COR-L47 (cell line): ENCODE data around the gene NCLN.
A peak's percentile ranks its signal among the peaks of the same experiment; 100 is the strongest.
"Not testable (repeated sequence)": the region's sequence is repeated elsewhere in the genome, so short reads cannot be mapped to it uniquely, and the experiment has no call there.

Source experiments
- DNase-seq: peaks from one replicate; lab custom pipeline; 2025; lab: John Stamatoyannopoulos, UW

Gene NCLN

DNA sequence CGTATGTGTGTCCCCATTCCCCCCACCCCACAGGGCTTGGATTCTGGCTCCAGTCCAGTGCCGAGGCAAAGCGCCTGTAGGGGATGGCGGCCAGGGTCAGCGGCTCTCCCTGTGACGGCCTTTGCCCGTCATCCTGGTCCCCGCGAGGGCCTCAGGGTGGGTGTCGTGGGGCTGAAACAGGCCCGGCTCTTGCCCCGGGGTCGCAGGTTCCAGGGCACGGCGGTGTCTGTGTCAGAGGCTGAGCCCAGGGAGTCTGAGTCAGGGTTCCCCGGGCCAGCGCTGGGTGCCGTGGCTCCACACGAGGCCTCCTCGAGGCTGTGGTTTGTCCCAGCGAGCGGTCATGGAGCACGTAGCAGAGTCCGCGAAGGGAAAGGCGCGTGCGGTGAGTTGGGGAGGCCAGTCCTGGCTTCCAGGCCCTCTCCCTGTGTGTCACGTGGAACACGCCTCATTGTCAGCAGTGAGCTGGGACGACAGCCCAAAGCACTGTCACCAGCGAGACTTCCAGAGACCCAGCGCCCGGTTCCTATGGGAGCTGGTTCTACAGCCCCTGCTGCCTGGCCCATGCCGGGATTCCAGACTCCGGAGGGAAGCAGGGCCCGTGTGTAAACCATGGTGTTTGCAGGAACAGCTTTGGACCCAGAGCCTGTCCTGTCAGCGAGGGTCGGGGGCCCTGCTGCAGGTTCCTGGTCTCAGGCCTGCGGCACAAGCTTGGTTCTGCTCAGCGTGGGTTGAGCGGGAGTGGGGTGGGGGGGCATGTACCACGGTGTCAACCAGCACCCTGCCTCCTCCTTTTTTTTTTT is 13.4 kb downstream of the NCLN start:
- DNase-seq, result no peak

DNA sequence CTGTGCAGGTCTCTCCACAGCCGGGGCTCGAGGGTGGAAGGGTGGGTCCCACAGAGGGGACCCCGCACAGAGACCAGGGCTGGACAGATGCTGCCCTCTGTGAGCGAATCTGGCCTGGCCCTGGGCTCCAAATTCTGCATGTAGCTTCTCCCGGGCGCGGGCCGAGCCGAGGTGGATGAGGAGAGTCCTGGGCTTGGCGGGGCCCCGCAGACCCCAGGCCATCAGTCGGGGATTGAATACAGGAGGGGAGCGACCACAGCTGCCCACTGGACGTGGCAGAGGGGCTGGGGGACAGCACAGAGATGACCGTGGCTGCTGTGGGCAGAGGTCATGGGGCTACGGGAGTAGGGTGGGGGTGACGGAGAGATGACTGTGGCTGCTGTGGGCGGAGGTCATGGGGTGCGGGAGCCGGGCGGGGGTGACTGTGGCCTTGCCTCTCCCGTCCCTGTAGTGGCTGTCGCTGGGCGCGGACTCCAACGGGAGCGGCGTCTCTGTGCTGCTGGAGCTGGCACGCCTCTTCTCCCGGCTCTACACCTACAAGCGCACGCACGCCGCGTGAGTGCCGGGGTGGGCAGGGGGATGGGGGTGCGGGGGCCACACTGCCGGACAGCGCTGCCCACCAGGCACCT is 15.5 kb downstream of the NCLN start:
- DNase-seq, result no peak

DNA sequence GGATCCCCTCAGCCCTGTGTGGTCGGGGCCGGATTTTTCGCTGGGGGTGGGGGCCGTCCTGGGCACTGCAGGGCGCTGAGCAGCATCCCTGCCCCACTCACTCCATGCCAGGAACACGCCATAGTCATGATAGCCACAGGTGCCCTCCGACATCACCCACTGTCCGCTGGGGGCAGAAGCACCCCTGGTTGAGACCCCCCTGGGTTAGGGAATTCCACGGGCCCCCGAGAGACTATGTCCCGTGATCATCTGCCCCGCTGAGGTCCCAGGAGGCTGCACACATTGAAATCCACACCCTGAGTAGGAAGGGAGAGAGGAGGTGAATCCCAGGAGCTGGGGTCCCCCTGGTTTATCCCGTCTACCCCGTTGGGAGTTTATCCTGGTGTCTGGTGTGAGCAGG is 16.2 kb downstream of the NCLN start:
- DNase-seq, result no peak

DNA sequence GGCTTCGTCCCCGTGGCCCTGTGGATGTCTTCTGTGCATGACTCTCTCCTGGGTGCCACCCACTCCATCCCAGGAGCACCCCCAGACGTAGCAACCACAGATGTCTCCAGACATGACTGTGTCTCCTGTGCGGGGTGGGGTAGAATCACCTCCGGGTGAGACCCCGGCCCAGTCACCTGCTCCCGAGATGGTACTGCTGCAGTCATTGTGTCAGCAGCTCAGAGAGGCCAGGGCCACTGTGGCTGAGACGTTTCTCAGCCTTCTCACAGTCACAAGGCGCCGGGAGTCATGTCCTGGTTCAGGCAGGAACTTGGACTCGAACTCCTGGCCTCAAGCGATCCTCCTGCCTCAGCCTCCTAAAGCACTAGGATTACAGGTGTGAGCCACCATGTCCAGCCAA is 16.6 kb downstream of the NCLN start:
- no peak for DNase-seq

DNA sequence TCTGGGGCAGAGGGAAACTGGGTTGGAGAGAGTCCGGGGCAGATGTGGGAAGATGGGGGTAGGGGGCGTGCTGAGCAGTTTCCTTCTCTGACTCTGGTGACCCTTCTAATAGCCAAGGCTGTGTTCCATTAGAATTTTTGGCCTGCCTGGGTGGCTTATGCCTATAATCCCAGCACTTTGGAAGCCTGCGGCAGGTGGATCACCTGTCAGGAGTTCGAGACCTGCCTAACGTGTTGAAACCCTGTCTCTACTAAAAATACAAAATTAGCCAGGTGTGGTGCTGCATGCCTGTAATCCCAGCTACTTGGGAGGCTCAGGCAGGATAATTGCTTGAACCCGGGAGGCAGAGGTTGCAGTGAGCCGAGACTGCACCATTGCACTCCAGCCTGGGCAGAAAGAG is 17.2 kb downstream of the NCLN start:
- not testable (repeated sequence) for DNase-seq

DNA sequence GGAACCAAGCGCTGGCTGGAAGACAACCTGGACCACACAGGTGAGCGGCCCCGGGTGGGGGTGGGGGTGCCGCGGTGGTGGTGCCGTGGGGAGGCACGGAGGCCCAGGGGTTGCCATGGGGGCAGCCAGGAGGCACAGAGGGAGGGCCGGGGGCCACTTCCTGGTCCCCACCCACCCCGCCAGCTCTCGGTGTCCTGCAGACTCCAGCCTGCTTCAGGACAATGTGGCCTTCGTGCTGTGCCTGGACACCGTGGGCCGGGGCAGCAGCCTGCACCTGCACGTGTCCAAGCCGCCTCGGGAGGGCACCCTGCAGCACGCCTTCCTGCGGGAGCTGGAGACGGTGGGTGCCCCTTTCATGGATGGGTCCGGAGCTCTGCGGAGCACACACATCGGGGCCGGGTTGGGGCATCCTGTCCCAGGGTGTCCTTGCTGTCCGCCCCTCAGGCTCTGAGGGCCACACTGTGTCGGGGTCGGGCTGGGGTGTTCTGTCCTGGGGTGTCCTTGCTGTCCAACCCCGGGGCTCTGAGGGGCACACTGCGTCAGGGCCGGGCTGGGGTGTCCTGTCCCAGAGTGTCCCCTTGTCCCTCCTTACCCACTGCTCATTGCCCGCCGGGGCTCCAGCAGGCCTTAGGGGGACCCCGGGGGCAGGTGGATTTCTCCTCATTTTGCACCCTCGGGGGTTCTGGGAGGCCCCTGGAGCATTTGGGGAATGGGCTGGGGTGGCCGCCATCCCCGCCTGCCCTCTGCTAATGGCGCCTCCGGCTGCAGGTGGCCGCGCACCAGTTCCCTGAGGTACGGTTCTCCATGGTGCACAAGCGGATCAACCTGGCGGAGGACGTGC is 18.3 kb downstream of the NCLN start:
- no peak for DNase-seq

DNA sequence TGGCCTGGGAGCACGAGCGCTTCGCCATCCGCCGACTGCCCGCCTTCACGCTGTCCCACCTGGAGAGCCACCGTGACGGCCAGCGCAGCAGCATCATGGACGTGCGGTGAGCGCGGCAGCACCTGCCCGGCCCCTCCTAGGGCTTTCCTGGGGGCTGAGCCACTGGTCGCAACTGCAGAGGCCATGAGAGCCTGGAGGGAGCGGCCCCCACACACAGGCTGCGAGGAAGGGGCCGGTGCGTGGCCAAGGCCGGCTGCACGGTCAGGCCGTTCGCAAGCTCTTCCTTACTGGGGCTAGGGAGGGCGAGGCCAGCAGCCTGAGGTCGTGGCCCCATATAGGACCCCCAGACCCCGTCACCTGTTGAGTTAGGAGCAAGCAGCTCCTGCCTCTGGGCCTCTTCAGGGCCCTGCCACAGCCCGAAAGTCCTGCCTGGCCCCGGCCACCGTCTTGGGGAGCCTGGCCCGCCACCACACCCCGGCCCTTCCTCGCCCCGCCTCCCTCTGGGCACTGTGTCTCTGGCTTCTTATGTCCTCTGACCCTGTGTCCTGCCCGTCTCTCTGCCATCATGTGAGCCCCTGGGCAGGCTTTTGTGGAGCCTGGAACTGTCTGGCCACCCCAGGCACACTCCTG is 19.0 kb downstream of the NCLN start:
- DNase-seq, result no peak

DNA sequence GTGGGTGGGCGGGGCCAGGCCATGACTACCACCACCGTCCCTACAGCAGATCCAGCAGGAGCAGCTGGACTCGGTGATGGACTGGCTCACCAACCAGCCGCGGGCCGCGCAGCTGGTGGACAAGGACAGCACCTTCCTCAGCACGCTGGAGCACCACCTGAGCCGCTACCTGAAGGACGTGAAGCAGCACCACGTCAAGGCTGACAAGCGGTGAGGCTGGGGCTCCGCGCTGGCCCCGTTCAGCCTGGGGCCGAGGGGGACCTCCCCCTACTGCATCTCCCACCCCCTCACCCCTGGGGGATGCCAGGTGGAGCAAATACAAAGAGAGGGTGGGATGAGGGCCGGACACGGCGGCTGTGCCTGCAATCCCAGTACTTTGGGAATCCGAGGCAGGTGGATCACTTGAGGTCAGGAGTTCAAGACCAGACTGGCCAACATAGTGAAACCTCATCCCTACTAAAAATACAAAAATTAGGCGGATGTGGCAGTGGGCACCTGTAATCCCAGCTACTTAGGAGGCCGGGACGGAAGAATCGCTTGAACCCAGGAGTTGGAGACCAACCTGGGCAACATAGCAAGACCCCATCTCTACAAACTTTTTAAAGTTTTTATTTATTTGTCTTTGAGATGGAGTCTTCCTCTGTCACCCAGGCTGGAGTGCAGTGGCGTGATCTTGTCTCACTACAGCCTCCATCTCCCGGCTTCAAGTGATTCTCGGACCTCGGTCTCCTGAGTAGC is 20.7 kb downstream of the NCLN start:
- no peak for DNase-seq

DNA sequence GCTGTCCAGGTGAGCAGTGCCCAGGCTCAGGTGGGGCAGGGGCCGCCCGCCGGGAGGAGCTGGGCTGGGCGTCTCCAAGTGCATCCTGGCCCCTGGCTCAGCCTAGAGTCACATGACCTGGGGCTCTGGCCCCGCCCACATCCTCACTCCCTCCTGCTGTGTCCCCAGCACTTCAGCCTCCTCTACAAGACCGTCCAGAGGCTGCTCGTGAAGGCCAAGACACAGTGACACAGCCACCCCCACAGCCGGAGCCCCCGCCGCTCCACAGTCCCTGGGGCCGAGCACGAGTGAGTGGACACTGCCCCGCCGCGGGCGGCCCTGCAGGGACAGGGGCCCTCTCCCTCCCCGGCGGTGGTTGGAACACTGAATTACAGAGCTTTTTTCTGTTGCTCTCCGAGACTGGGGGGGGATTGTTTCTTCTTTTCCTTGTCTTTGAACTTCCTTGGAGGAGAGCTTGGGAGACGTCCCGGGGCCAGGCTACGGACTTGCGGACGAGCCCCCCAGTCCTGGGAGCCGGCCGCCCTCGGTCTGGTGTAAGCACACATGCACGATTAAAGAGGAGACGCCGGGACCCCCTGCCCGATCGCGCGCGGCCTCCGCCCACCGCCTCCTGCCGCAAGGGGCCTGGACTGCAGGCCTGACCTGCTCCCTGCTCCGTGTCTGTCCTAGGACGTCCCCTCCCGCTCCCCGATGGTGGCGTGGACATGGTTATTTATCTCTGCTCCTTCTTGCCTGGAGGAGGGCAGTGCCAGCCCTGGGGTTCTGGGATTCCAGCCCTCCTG is 21.9 kb downstream of the NCLN start:
- no peak for DNase-seq

DNA sequence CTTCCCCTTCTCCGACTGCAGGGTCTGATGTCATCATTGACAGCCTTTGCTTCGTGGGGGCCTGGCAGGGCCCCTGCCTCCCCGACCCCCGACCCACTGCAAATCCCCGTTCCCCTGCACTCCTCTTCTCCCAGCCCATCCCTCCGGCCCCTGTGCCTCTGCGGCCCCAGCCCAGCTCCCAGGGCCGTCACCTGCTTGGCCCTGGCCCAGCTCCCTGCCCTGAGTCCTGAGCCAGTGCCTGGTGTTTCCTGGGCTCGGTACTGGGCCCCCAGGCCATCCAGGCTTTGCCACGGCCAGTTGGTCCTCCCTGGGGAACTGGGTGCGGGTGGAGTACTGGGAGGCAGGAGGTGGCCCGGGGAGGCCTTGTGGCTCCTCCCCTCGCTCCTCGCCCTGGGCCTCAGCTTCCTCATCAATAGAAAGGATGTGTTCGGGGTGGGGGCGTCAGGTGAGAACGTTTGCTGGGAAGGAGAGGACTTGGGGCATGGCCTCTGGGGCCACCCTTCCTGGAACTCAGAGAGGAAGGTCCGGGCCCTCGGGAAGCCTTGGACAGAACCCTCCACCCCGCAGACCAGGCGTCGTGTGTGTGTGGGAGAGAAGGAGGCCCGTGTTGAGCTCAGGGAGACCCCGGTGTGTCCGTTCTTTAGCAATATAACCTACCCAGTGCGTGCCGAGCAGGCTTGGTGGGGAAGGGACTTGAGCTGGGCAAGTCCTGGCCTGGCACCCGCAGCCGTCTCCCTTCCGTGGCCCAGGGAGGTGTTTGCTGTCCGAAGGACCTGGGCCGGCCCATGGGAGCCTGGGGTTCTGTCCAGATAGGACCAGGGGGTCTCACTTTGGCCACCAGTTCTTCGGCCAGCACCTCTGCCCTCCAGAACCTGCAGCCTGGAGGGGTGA is 22.8 kb downstream of the NCLN start:
- no peak for DNase-seq

DNA sequence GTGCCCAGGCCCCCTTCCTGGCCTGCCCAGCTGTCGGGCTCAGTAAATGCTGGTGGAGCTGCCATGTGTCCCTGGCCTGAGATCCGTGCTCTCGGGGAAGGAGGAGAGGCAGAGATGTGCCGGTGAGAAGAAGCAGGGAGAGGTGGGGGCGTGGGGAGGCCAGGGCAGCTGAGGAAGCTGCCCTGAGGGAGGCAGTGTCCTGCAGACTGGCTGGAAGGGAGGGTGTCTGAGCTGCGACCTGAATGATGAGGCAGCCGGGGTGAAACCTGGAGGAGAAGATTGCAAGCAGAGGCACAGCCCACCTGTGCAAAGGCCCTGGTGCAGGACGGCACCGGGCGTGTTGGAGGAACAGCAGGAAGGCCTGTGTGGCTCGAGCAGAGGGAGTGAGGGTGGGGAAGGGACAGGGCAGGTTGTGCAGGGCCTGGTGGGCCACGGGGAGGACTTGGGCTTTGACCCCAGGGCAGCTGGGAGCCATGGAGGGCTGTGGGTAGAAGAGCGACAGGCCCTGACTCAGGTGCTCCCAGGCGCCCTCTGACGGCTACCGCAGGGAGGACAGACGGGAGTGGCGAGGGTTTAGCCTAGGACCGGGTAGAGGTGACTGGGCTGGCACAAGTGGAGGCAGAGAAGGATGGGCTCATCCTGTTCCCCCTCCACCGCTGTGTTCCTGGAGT is 24.8 kb downstream of the NCLN start:
- DNase-seq, result no peak

DNA sequence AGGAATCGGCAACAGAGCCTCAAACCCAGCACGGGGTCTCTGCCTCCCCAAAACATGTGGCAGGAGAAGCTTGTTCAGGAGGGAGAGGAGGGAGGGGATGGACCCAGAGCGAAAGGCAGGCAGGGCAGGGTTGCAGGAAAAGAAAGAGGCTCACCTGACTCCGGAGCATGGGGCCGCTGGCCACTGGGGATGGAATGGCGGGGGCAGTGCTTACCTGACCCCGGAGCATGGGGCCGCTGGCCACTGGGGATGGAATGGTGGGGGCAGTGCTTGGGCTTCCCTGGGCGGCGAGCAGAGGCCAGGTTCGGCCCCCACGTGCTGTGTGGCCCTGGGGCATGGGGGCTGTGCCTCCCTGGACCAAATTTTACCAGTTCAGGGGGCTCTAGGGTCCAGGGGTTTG is 25.5 kb downstream of the NCLN start:
- DNase-seq, result no peak

DNA sequence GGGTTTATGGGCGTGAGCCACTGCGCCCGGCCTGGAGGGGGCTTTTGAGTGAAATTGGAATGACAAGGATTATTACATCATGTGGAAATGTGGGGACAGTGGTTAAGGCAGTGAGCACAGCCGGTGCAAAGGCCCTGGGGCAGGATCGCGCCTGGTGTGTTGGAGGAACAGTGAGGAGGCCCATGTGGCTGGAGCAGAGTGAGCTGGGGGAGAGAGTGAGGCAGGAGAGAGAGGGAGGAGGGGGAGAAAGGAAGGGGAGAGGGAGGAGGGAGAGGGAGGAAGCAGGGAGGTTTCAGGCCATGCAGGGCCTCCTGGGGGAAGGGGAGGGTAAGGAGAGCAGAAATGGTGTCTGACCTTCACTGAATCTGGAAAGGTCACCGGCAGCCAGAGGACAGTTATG is 27.4 kb downstream of the NCLN start:
- DNase-seq, result no peak

DNA sequence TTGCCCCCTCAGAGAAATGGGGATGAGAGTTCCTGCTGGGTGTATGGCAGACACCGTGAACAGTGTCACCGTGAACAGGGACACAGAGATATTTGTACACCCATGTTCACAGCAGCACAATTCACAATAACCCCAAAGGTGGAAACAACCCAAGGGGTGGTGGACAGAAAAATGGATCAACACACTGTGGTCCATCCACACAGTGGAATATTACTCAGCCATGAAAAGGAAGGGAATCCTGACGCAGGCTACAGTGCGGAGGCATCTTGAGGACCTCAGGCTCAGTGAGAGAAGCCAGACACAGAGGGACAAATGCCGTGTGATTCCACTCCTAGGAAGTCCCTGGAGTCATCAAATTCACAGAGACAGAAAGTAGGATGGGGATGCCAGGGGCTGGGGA is 31.1 kb downstream of the NCLN start:
- DNase-seq, result no peak

DNA sequence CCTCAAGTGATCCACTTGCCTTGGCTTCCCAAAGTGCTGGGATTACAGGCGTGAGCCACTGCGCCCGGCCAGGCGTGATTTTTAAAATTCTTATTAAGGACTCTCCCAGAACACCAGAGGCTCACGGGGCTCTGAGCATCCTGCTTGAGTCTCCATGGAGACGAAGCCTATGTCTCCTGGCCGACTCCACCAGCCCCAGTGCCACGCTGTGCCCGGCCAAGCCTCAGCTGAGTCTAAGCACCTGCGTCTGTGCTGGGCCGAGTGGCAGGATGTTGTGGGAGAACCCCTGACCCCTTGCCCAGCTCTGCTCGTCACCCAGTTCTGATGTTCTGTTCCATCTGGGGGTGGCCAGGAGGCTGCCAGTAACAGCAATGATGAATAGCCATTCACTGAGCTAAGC is 34.8 kb downstream of the NCLN start:
- DNase-seq, result no peak

DNA sequence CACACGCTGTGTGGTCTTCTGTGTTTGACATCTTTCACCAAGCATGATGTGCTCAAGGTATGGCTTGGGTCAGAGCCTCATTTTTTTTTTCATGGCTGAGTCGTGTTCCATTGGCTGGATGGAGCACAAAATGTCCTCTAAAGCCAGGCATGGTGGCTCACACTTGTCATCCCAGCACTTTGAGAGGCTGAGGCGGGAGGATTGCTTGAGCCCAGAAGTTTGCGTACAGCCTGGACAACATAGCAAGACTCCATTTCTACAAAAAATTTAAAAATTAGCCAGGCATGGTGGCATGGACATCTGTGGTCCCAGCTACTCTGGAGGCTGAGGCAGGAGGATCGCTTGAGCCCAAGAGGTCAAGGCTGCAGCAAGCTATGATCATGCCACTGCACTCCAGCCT is 35.8 kb downstream of the NCLN start:
- not testable (repeated sequence) for DNase-seq

DNA sequence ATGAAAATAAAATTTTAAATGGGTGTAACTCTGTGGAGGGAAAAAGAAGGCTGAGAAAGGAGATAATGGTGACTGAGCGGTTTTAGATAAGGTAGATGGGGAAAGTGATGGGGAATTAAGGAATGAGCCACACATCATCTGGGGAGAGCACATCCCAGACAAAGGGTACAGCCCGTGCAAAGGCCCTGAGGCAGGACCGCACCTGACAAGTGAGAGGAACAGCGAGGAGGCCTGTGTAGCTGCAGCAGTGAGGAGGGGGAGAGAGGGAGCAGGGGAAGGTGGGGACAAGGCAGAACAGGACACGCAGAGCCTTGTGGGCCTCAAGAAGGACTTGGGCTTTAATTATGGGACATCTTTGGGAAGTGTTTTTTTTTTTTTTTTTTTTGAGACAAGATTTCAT is 37.0 kb downstream of the NCLN start:
- DNase-seq, result no peak

DNA sequence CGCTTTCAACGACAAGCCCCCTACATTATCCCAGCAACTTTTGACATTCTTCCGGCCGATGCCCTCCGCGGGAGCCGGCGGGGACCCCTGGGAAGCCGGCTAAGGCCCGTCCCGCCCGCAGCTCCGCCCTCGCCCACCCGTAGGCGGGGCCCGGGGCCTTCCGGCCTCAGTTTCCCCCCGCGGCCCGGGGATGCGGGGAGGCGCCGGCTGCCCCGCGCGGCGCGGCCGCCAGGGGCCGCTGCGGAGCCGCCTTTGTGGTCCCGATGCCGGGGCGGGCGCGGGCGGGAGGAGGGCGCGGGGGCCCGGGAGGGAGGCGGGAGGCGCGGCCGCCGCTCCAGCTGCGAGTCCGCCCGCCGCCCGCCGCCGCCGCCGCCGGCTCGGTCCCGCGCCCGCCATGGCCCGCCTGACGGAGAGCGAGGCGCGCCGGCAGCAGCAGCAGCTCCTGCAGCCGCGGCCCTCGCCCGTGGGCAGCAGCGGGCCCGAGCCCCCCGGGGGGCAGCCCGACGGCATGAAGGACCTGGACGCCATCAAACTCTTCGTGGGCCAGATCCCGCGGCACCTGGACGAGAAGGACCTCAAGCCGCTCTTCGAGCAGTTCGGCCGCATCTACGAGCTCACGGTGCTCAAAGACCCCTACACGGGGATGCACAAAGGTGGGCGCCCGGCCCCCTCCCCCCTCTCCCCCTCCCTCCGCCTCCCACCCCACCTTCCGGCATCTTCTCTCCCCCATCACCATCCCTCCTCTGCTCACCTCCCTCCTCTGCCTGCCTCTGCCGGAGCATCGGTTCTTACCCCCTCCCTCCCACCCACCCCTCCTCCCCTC is 38.8 kb downstream of the NCLN start, which contains the start of gene CELF5:
Gene CELF5, plus strand, starts transcription at position 316 of the 823 bp plus-strand sequence. Its CDS starts 79 bp downstream, at position 395.
- DNase-seq, result peak; percentile 37

DNA sequence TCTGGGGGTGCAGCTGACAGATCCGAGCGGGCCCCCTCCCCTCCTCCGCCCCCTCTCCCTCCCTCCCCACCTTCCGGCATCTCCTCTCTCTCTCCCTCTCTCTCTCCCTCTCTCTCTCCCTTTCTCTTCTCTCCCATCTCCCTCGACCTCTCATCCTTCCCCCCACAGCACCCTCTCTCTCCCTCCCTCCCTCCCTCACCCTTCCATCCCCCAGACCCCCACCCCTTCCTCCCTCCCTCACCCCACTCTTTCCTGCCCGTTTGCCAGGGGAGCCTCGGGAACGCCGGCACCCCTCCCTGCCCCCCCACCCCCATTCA is 39.4 kb downstream of the NCLN start:
- no peak for DNase-seq
